ENCODE results near the gene TBC1D9B.

TBC1D9B gene

DNA sequence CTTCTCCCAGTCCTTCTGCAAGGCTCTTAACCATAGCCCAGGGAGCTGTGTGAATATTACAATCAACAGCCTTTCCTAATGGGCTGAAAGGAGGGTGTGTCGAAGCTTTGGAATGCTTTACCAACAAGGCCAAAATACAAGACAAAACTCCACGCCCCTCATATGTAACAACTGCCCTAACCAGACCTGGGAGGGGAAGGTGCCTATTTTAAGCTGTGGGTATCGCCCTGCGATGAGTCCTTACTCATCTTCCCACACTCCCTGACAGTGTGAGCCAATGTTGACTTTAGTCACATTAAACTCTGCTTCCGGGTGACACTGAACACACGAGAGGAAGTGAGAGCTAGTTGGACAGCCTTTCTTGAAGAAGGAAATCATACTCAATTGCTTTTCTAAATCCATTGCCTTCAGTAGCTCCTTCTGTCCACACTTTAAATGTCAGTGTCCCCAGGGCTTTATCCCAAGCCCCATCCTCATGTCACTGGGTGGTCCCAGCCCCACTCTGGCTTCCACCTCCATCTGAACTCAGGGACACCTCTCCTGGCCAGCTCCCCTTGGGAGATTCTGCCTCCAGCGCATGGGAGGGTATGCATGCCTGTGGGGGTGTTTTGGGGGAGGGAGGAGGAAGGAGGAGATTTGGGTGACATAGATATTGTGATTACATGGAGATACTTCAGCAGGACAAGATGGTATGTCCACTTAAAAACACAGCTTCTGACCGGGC is 6.5 kb upstream of the TBC1D9B start:
- no peak overlapping the region for H4K5ac ChIP-seq (ENCODE audit: low read length)

DNA sequence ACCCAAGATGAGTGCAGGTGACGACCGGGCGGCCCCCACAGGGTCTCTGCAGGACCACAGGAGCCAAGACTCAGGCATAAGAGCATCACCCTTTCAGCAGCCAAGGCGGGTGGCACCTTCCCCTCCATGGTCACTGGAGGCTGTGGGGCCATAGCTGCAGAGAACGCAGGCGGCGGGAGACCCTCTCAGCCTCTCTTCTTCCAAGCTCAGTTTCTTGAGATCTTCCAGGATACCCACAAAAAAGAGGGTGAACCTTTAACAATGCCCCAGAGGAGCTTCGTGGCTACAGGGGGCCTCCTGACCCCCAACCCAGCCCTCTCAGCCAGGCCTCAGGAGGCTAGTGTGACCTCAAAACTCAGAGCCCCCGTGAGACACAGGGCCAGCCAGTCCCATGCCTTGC is 5.8 kb upstream of the TBC1D9B start:
- H2BK5ac ChIP-seq (ENCODE audit: low read length) = no peak overlapping the region
- H3K79me2 ChIP-seq (ENCODE audit: control insufficient read depth, insufficient read depth, low read length) = no peaks in the 10 kb centered on the region
- DNase-seq = no peak
- no peak overlapping the region for H2AK5ac ChIP-seq (ENCODE audit: low read length)
- no peaks in the 10 kb centered on the region for H3K79me1 ChIP-seq (ENCODE audit: low read length)
- no peaks in the 10 kb centered on the region for H3K36me3 ChIP-seq (ENCODE audit: control insufficient read depth, insufficient read depth, low read length)
- no peak overlapping the region for H3K4me3 ChIP-seq (ENCODE audit: low read length)
- H3K4me2 ChIP-seq (ENCODE audit: low read length) = no peak overlapping the region
- H3K23ac ChIP-seq (ENCODE audit: low read length) = no peak overlapping the region
- H3K27me3 ChIP-seq (ENCODE audit: insufficient read depth, low read length, poor library complexity) = no peaks in the 10 kb centered on the region
- no peak overlapping the region for H4K5ac ChIP-seq (ENCODE audit: low read length)
- H3K4me1 ChIP-seq (ENCODE audit: control insufficient read depth, low read depth, low read length) = no peaks in the 10 kb centered on the region
- no peak overlapping the region for H3K56ac ChIP-seq (ENCODE audit: low read length)
- H3K27ac ChIP-seq (ENCODE audit: low read depth, low read length) = no peak overlapping the region
- H2BK120ac ChIP-seq (ENCODE audit: low read depth, low read length) = no peak overlapping the region
- no peak overlapping the region for H2BK15ac ChIP-seq (replicated peaks; ENCODE audit: low read depth)
- no peak overlapping the region for H4K8ac ChIP-seq (ENCODE audit: low read depth, low read length)
- H3K4ac ChIP-seq (ENCODE audit: low read depth, low read length) = no peak overlapping the region
- H3K9ac ChIP-seq (ENCODE audit: low read length) = no peak overlapping the region
- no CpG with 5 or more reads among the region's 9 CpGs for WGBS (ENCODE audit: extremely low coverage, insufficient coverage, low lambda C conversion rate)
- no peak overlapping the region for H3K18ac ChIP-seq (ENCODE audit: low read length)

More for the DNA sequence above, 6.5 kb upstream of the TBC1D9B start:
- no peak overlapping the region for H3K4me3 ChIP-seq (ENCODE audit: low read length)
- no peak overlapping the region for H2BK120ac ChIP-seq (ENCODE audit: low read depth, low read length)
- H2BK5ac ChIP-seq (ENCODE audit: low read length) = no peak overlapping the region
- no peak overlapping the region for H2BK15ac ChIP-seq (replicated peaks; ENCODE audit: low read depth)
- no peak overlapping the region for H3K23ac ChIP-seq (ENCODE audit: low read length)
- peak; percentile 40 for DNase-seq
- H3K4me2 ChIP-seq (ENCODE audit: low read length) = no peak overlapping the region
- no peaks in the 10 kb centered on the region for H3K36me3 ChIP-seq (ENCODE audit: control insufficient read depth, insufficient read depth, low read length)
- no peaks in the 10 kb centered on the region for H3K27me3 ChIP-seq (ENCODE audit: insufficient read depth, low read length, poor library complexity)
- no peak overlapping the region for H3K4ac ChIP-seq (ENCODE audit: low read depth, low read length)
- H3K18ac ChIP-seq (ENCODE audit: low read length) = no peak overlapping the region
- no CpG with 5 or more reads among the region's 8 CpGs for WGBS (ENCODE audit: extremely low coverage, insufficient coverage, low lambda C conversion rate)
- H4K8ac ChIP-seq (ENCODE audit: low read depth, low read length) = no peak overlapping the region
- H3K9ac ChIP-seq (ENCODE audit: low read length) = no peak overlapping the region
- H3K56ac ChIP-seq (ENCODE audit: low read length) = no peak overlapping the region
- H3K79me1 ChIP-seq (ENCODE audit: low read length) = no peaks in the 10 kb centered on the region
- no peaks in the 10 kb centered on the region for H3K4me1 ChIP-seq (ENCODE audit: control insufficient read depth, low read depth, low read length)
- H2AK5ac ChIP-seq (ENCODE audit: low read length) = no peak overlapping the region
- no peak overlapping the region for H3K27ac ChIP-seq (ENCODE audit: low read depth, low read length)
- H3K79me2 ChIP-seq (ENCODE audit: control insufficient read depth, insufficient read depth, low read length) = no peaks in the 10 kb centered on the region

DNA sequence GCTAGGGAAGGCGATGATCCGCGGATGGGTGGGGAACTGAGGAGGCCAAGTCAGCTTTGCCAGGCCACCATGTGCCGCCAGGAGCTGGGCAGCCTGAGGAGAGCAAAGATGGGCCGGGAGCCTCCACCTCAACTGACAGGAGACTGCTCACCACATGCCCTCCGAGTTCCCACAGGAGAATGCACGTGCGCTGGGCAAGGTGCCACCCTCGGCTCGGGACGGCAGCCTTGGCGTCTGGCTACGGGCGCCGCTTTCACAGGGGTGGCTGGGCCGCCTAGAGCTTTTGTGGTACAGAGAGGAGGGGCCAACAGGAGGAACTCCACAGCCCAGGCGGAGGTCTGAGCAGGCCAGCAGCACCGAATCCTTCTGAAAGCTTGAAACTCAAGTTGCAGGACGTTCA is 5.3 kb upstream of the TBC1D9B start:
- Histone ChIP-seq H3K27ac (ENCODE audit: low read depth, low read length) (no peak overlapping the region), H2BK120ac (ENCODE audit: low read depth, low read length) (no peak overlapping the region), H2BK5ac (ENCODE audit: low read length) (no peak overlapping the region), H3K36me3 (ENCODE audit: control insufficient read depth, insufficient read depth, low read length) (no peaks in the 10 kb centered on the region), H3K4me1 (ENCODE audit: control insufficient read depth, low read depth, low read length) (no peaks in the 10 kb centered on the region), H3K9ac (ENCODE audit: low read length) (no peak overlapping the region), H2BK15ac (replicated peaks; ENCODE audit: low read depth) (no peak overlapping the region), H3K4me2 (ENCODE audit: low read length) (no peak overlapping the region), H4K5ac (ENCODE audit: low read length) (no peak overlapping the region), H3K18ac (ENCODE audit: low read length) (no peak overlapping the region), H3K4ac (ENCODE audit: low read depth, low read length) (no peak overlapping the region), H3K56ac (ENCODE audit: low read length) (no peak overlapping the region), H3K23ac (ENCODE audit: low read length) (no peak overlapping the region), H3K79me2 (ENCODE audit: control insufficient read depth, insufficient read depth, low read length) (no peaks in the 10 kb centered on the region), H2AK5ac (ENCODE audit: low read length) (no peak overlapping the region), H3K4me3 (ENCODE audit: low read length) (no peak overlapping the region), H3K79me1 (ENCODE audit: low read length) (no peaks in the 10 kb centered on the region), H3K27me3 (ENCODE audit: insufficient read depth, low read length, poor library complexity) (no peaks in the 10 kb centered on the region), H4K8ac (ENCODE audit: low read depth, low read length) (no peak overlapping the region)
- DNase-seq = no peak
- no CpG with 5 or more reads among the region's 19 CpGs for WGBS (ENCODE audit: extremely low coverage, insufficient coverage, low lambda C conversion rate)

DNA sequence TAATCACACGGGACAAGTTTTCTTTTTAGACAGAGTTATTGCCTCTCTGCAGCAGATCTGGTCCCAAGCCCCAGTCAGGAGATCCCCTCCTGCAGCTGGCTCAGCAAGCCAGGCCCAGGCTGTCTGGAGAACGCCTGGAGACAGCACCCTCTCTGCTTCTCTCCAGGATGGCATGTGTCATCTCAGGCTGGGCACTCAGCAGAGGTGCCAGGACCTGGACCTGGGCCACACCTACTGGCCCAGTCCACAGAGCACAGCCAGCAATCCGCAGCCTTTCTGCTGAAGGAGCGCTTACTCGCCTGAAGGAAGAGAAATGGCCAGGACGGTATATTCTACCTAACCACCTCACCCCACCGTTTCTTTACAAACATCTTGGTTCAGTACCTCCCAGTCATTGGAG is 4.7 kb upstream of the TBC1D9B start:
- Histone ChIP-seq H4K8ac (ENCODE audit: low read depth, low read length) (no peak overlapping the region), H2BK120ac (ENCODE audit: low read depth, low read length) (no peak overlapping the region), H3K56ac (ENCODE audit: low read length) (no peak overlapping the region), H3K27me3 (ENCODE audit: insufficient read depth, low read length, poor library complexity) (no peaks in the 10 kb centered on the region), H3K36me3 (ENCODE audit: control insufficient read depth, insufficient read depth, low read length) (no peaks in the 10 kb centered on the region), H2BK5ac (ENCODE audit: low read length) (no peak overlapping the region), H3K27ac (ENCODE audit: low read depth, low read length) (no peak overlapping the region), H3K4ac (ENCODE audit: low read depth, low read length) (no peak overlapping the region), H3K79me1 (ENCODE audit: low read length) (no peaks in the 10 kb centered on the region), H3K23ac (ENCODE audit: low read length) (no peak overlapping the region), H3K4me3 (ENCODE audit: low read length) (no peak overlapping the region), H3K79me2 (ENCODE audit: control insufficient read depth, insufficient read depth, low read length) (no peaks in the 10 kb centered on the region), H4K5ac (ENCODE audit: low read length) (no peak overlapping the region), H3K4me2 (ENCODE audit: low read length) (no peak overlapping the region), H3K9ac (ENCODE audit: low read length) (no peak overlapping the region), H3K4me1 (ENCODE audit: control insufficient read depth, low read depth, low read length) (no peaks in the 10 kb centered on the region), H2AK5ac (ENCODE audit: low read length) (no peak overlapping the region), H2BK15ac (replicated peaks; ENCODE audit: low read depth) (no peak overlapping the region), H3K18ac (ENCODE audit: low read length) (no peak overlapping the region)
- WGBS (ENCODE audit: extremely low coverage, insufficient coverage, low lambda C conversion rate) = no CpG with 5 or more reads among the region's 7 CpGs
- DNase-seq = no peak

DNA sequence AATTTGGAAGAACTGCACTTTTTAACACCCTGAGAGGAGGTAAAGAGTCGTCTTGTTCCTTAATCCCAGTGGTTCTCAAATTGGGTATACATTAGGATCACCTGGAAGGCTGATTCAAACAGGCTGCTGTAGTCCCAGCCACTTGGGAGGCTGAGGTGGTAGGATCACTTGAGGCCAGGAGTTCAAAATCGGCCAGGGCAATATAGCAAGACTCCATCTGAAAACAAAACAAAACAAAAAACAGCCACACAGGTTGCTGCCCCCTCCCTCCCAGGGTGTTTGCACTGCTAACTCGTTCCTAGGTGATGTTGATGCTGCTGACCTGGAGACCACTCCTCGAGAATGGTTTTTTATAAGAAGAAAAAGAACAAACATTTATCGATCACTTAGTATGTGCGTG is 1.5 kb upstream of the TBC1D9B start:
- Histone ChIP-seq H3K27me3 (ENCODE audit: insufficient read depth, low read length, poor library complexity) (no peaks in the 10 kb centered on the region), H3K36me3 (ENCODE audit: control insufficient read depth, insufficient read depth, low read length) (no peaks in the 10 kb centered on the region), H2BK5ac (ENCODE audit: low read length) (no peak overlapping the region), H3K56ac (ENCODE audit: low read length) (no peak overlapping the region), H3K23ac (ENCODE audit: low read length) (no peak overlapping the region), H2BK120ac (ENCODE audit: low read depth, low read length) (no peak overlapping the region), H2AK5ac (ENCODE audit: low read length) (no peak overlapping the region), H3K79me1 (ENCODE audit: low read length) (peaks cover 5% of the 10 kb centered on the region), H3K9ac (ENCODE audit: low read length) (no peak overlapping the region), H3K18ac (ENCODE audit: low read length) (no peak overlapping the region), H2BK15ac (replicated peaks; ENCODE audit: low read depth) (no peak overlapping the region), H4K8ac (ENCODE audit: low read depth, low read length) (no peak overlapping the region), H3K27ac (ENCODE audit: low read depth, low read length) (no peak overlapping the region), H3K4me1 (ENCODE audit: control insufficient read depth, low read depth, low read length) (no peaks in the 10 kb centered on the region), H3K4me3 (ENCODE audit: low read length) (no peak overlapping the region), H4K5ac (ENCODE audit: low read length) (no peak overlapping the region), H3K4ac (ENCODE audit: low read depth, low read length) (no peak overlapping the region), H3K79me2 (ENCODE audit: control insufficient read depth, insufficient read depth, low read length) (no peaks in the 10 kb centered on the region), H3K4me2 (ENCODE audit: low read length) (no peak overlapping the region)
- DNase-seq = no peak
- no CpG with 5 or more reads among the region's 6 CpGs for WGBS (ENCODE audit: extremely low coverage, insufficient coverage, low lambda C conversion rate)

DNA sequence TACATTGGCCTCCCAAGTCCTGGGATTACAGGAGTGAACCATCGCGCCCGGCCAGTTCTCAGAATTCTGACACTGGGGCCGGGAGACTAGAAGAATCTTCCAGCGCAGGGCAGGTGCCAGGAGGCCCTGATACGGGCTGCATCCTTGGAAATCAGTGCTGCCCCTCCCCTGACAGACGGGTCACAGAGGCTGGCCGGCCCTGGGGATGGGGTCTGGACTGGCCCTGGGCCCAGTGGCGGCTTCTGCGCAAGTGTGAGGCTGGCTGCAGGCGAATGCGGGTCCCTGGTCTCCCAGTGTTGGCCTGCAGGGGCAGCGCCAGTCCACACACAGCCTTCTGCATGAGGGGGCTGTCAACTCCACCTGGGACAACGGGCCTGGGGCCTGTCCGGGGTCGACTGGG is 831 bp upstream of the TBC1D9B start:
- peaks cover 5% of the 10 kb centered on the region for H3K79me1 ChIP-seq (ENCODE audit: low read length)
- no peak overlapping the region for H4K8ac ChIP-seq (ENCODE audit: low read depth, low read length)
- H2BK5ac ChIP-seq (ENCODE audit: low read length) = no peak overlapping the region
- H3K23ac ChIP-seq (ENCODE audit: low read length) = no peak overlapping the region
- H4K5ac ChIP-seq (ENCODE audit: low read length) = no peak overlapping the region
- no peaks in the 10 kb centered on the region for H3K79me2 ChIP-seq (ENCODE audit: control insufficient read depth, insufficient read depth, low read length)
- no peak overlapping the region for H2BK120ac ChIP-seq (ENCODE audit: low read depth, low read length)
- H3K18ac ChIP-seq (ENCODE audit: low read length) = no peak overlapping the region
- no CpG with 5 or more reads among the region's 16 CpGs for WGBS (ENCODE audit: extremely low coverage, insufficient coverage, low lambda C conversion rate)
- no peak overlapping the region for H3K27ac ChIP-seq (ENCODE audit: low read depth, low read length)
- no peak overlapping the region for H2BK15ac ChIP-seq (replicated peaks; ENCODE audit: low read depth)
- H2AK5ac ChIP-seq (ENCODE audit: low read length) = no peak overlapping the region
- no peak overlapping the region for H3K4ac ChIP-seq (ENCODE audit: low read depth, low read length)
- peak; percentile 69 for DNase-seq
- H3K9ac ChIP-seq (ENCODE audit: low read length) = no peak overlapping the region
- no peak overlapping the region for H3K4me3 ChIP-seq (ENCODE audit: low read length)
- no peaks in the 10 kb centered on the region for H3K27me3 ChIP-seq (ENCODE audit: insufficient read depth, low read length, poor library complexity)
- H3K36me3 ChIP-seq (ENCODE audit: control insufficient read depth, insufficient read depth, low read length) = no peaks in the 10 kb centered on the region
- no peak overlapping the region for H3K4me2 ChIP-seq (ENCODE audit: low read length)
- H3K4me1 ChIP-seq (ENCODE audit: control insufficient read depth, low read depth, low read length) = no peaks in the 10 kb centered on the region
- H3K56ac ChIP-seq (ENCODE audit: low read length) = no peak overlapping the region
